ENCODE results near the gene DUSP3. TPM values are rescaled to one million over a fixed set of nuclear protein-coding genes. Genes with fewer than 3 reads are reported as not detected.
A peak's percentile ranks its signal among the peaks of the same experiment; 100 is the strongest.

DUSP3 gene
- total RNA-seq, 1 experiment from 2014 or later = 39.7 TPM

GRCh38 chr17:43791589-43791988 is 12.8 kb upstream of the DUSP3 start:
- intact Hi-C loops (cut with micrococcal nuclease) = loop anchor here (2.0 kb wide), 1 partner anchor 55 kb away; the partner anchor contains the start of gene CD300LG
- H3K27ac Mint-ChIP-seq (ENCODE audit: low read depth, unreplicated experiment) = no peak overlapping the region
- H3K27me3 Mint-ChIP-seq (ENCODE audit: insufficient read depth, unreplicated experiment) = peaks cover 20% of the 10 kb centered on the region
- H3K4me1 Mint-ChIP-seq (ENCODE audit: insufficient read depth, unreplicated experiment) = peaks cover 5% of the 10 kb centered on the region
- no peaks in the 10 kb centered on the region for H3K9me3 Mint-ChIP-seq (ENCODE audit: unreplicated experiment)
- POLR2A ChIA-PET = no interaction called here
- BruUV-seq (replicated peaks) = no TSS peak
- H3K4me3 Mint-ChIP-seq (ENCODE audit: unreplicated experiment) = peak overlapping the region; percentile 33
- no peaks in the 10 kb centered on the region for H3K36me3 Mint-ChIP-seq (ENCODE audit: insufficient read depth, unreplicated experiment)
- no peak for TF ChIP-seq CTCF (IDR thresholded peaks at IDR 0.05; ENCODE audit: unreplicated experiment)
- CTCF ChIA-PET = interaction anchor here (0.6 kb wide), 1 partner anchor 70 kb away, joined by 3 read pairs; no protein-coding TSS in a partner anchor
- DNase-seq (ENCODE audit: unreplicated experiment) = peak; percentile 77

- H3K4me3 Mint-ChIP-seq (ENCODE audit: unreplicated experiment) = no peak overlapping the region
- POLR2A ChIA-PET = interaction anchor here (0.6 to 1.6 kb wide), 2 partner anchors 11 to 15 kb away, joined by 3 to 8 read pairs; partner anchors contain the start of genes CFAP97D1 and DUSP3
These were observed 11.6 kb upstream of the DUSP3 start for GRCh38 chr17:43790311-43790940.

GRCh38 chr17:43789482-43789881 is 10.7 kb upstream of the DUSP3 start:
- BruUV-seq (replicated peaks) = no TSS peak
- Mint-ChIP-seq H3K4me3 (ENCODE audit: unreplicated experiment) (no peak overlapping the region), H3K27me3 (ENCODE audit: insufficient read depth, unreplicated experiment) (peaks cover 2% of the 10 kb centered on the region), H3K36me3 (ENCODE audit: insufficient read depth, unreplicated experiment) (no peaks in the 10 kb centered on the region), H3K4me1 (ENCODE audit: insufficient read depth, unreplicated experiment) (peaks cover 9% of the 10 kb centered on the region), H3K27ac (ENCODE audit: low read depth, unreplicated experiment) (no peak overlapping the region), H3K9me3 (ENCODE audit: unreplicated experiment) (peaks cover 7% of the 10 kb centered on the region)
- no peak for DNase-seq (ENCODE audit: unreplicated experiment)
- POLR2A ChIA-PET = interaction anchor here (1.6 kb wide), 1 partner anchor 10 kb away, joined by 8 read pairs; the partner anchor contains the start of genes CFAP97D1 and DUSP3
- CTCF ChIA-PET = interaction anchor here (0.6 to 2.1 kb wide), 5 partner anchors 25 to 208 kb away, joined by 3 to 18 read pairs (median 7); partner anchors contain the start of gene CD300LG
- intact Hi-C loops (cut with micrococcal nuclease) = no loop called here
- no peak for TF ChIP-seq CTCF (IDR thresholded peaks at IDR 0.05; ENCODE audit: unreplicated experiment)

More at GRCh38 chr17:43790311-43790940, 11.6 kb upstream of the DUSP3 start:
- Mint-ChIP-seq H3K9me3 (ENCODE audit: unreplicated experiment) (no peaks in the 10 kb centered on the region), H3K4me1 (ENCODE audit: insufficient read depth, unreplicated experiment) (peaks cover 5% of the 10 kb centered on the region), H3K27me3 (ENCODE audit: insufficient read depth, unreplicated experiment) (peaks cover 11% of the 10 kb centered on the region), H3K36me3 (ENCODE audit: insufficient read depth, unreplicated experiment) (no peaks in the 10 kb centered on the region), H3K27ac (ENCODE audit: low read depth, unreplicated experiment) (no peak overlapping the region)
- intact Hi-C loops (cut with micrococcal nuclease) = loop anchor here (2.0 kb wide), 1 partner anchor 56 kb away; the partner anchor contains the start of gene CD300LG
- BruUV-seq (replicated peaks) = no TSS peak
- DNase-seq (ENCODE audit: unreplicated experiment) = peak; percentile 66
- CTCF ChIA-PET = interaction anchor here (0.7 to 1.6 kb wide), 5 partner anchors 18 to 207 kb away, joined by 3 to 18 read pairs (median 4); partner anchors contain the start of gene CD300LG
- peak; percentile 30 for TF ChIP-seq CTCF (IDR thresholded peaks at IDR 0.05; ENCODE audit: unreplicated experiment)

GRCh38 chr17:43788540-43788939 is 9.8 kb upstream of the DUSP3 start:
- intact Hi-C loops (cut with micrococcal nuclease) = no loop called here
- CTCF ChIA-PET = interaction anchor here (2.1 kb wide), 1 partner anchor 58 kb away, joined by 14 read pairs; the partner anchor contains the start of gene CD300LG
- no peak overlapping the region for H3K4me3 Mint-ChIP-seq (ENCODE audit: unreplicated experiment)
- no peak overlapping the region for H3K27ac Mint-ChIP-seq (ENCODE audit: low read depth, unreplicated experiment)
- BruUV-seq (replicated peaks) = no TSS peak
- DNase-seq (ENCODE audit: unreplicated experiment) = no peak
- peaks cover 9% of the 10 kb centered on the region for H3K4me1 Mint-ChIP-seq (ENCODE audit: insufficient read depth, unreplicated experiment)
- TF ChIP-seq CTCF (IDR thresholded peaks at IDR 0.05; ENCODE audit: unreplicated experiment) = no peak
- no peaks in the 10 kb centered on the region for H3K36me3 Mint-ChIP-seq (ENCODE audit: insufficient read depth, unreplicated experiment)
- H3K9me3 Mint-ChIP-seq (ENCODE audit: unreplicated experiment) = peaks cover 8% of the 10 kb centered on the region
- POLR2A ChIA-PET = no interaction called here
- no peaks in the 10 kb centered on the region for H3K27me3 Mint-ChIP-seq (ENCODE audit: insufficient read depth, unreplicated experiment)
